Measurements from ENCODE around the gene TIMD4.

- no peak for TF ChIP-seq POLR2AphosphoS5 (IDR thresholded peaks at IDR 0.05; ENCODE audit: low read depth, low read length)
- peak; percentile 26; the same call in 1 of the 2 replicates for TF ChIP-seq CTCF (IDR thresholded peaks at IDR 0.05)
- no peak for TF ChIP-seq REST (IDR thresholded peaks at IDR 0.05; ENCODE audit: insufficient read depth in 1 of 2, low read depth in 2 of 2, low read length in 1 of 2)
- no peak for TF ChIP-seq SIN3A (IDR thresholded peaks at IDR 0.05; ENCODE audit: borderline replicate concordance, insufficient read depth, low read depth, low read length)
- no peak for TF ChIP-seq TCF7L2 (IDR thresholded peaks at IDR 0.05; ENCODE audit: low read depth, low read length)
Observed at GRCh38 chr5:156934450-156935211, 28.4 kb downstream of the TIMD4 start.
